ENCODE results near the gene TRAF3IP3.

The TRAF3IP3 gene

DNA sequence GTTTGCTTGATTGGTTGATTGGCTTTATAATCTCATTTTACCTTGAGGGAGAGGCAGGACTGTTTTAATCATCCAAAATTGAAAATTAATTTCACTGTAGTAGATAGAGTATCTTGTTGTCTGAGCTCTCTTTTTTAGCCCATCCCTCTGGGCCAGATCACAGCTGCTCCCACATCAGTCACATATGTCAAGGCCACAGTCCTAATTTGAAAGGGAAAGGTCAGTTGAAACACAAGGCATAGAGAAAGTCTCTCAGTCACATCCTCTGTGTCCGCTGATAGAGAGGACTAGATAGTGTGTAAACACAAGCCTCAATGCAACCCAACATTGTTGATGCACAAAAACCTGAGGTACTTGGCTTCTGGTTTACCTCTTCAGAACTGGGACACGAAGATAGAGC lies 21.7 kb downstream of the TRAF3IP3 start:
- TF ChIP-seq CTCF (IDR thresholded peaks at IDR 0.05; ENCODE audit: insufficient read depth, low read depth, low read length, missing control alignments) = no peak
- no peak for DNase-seq (ENCODE audit: low read depth)
- no peak overlapping the region for H3K4me3 ChIP-seq (ENCODE audit: low read depth, low read length)

GRCh38 chr1:209778102-209778501 lies 22.2 kb downstream of the TRAF3IP3 start:
- no peak for DNase-seq (ENCODE audit: low read depth)
- no peak overlapping the region for H3K4me3 ChIP-seq (ENCODE audit: low read depth, low read length)
- TF ChIP-seq CTCF (IDR thresholded peaks at IDR 0.05; ENCODE audit: insufficient read depth, low read depth, low read length, missing control alignments) = no peak

DNA sequence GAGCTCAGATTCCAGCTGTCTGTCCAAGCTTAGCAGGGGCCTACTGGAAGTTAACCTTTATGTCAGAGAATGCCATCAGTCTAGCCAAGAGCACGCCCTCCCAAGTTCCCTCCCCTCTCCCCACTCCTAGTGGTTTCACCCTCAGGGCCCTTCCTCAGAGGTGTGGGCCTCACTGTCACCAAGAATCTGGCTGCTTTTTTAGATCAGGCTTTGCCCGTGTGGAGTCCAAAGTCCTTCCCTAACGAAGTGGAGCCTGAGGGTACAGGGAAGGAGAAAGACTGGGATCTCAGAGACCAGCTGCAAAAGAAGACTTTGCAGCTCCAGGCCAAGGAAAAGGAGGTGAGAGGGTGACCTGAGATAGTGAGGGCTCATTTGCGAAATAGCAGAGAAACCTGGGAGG lies 24.4 kb downstream of the TRAF3IP3 start:
- H3K4me3 ChIP-seq (ENCODE audit: low read depth, low read length) = no peak overlapping the region
- TF ChIP-seq CTCF (IDR thresholded peaks at IDR 0.05; ENCODE audit: insufficient read depth, low read depth, low read length, missing control alignments) = no peak
- no peak for DNase-seq (ENCODE audit: low read depth)

GRCh38 chr1:209783386-209783785 lies 27.5 kb downstream of the TRAF3IP3 start:
- H3K4me3 ChIP-seq (ENCODE audit: low read depth, low read length) = peak overlapping the region; percentile 95

DNA sequence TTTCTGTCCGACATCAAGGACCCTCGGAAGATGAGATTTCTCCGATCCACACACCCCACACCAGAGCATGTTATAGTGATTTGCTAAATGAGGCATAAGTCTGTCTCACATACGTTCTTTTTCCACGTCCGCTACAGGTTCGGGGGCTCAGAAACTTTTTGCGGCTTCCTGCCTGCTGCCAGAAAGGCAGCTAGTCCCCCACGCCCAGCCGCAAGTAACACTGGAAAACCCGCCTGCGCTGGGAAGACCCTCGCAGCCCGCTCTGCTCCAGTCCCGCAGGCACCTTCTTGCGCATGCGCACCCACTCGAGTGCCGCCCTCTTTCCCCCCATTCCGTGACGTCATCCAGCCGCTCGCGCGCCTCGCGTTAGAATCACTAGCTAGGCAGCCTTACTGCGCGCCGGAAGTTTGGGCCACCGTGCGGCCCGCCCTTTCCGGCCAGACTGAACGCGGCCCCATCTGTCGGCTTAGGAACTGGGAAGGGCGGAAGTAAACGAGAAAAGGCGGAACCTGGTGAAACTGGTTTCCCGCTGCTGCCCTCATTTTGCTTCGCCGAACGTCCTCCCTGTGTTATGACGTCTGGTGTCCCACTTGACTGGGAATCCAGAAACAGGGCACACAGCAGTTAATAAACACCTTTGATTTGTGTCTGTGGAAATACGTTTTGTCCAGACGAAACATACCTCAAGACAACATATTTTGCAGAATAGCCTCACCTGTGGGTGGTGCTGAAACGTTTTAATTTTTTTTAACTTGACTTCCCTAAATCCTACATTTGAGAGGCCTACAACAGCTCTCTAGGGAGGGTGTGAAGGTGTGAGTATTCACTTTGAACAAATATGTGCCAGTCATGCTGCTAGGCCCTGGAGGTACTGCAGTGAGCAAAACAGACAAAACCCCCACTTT lies 28.7 kb downstream of the TRAF3IP3 start, which contains the start of gene C1orf74:
C1orf74 (minus strand) TSS at position 295 of the 905 bp plus-strand sequence. CDS start 925 bp downstream, outside the sequence.
- H3K4me3 ChIP-seq (ENCODE audit: low read depth, low read length) = peak within 1 kb of the TSS; percentile 95
- peak; percentile 98 for DNase-seq (ENCODE audit: low read depth)
- TF ChIP-seq CTCF (IDR thresholded peaks at IDR 0.05; ENCODE audit: insufficient read depth, low read depth, low read length, missing control alignments) = no peak

More at GRCh38 chr1:209783386-209783785, 27.5 kb downstream of the TRAF3IP3 start:
- DNase-seq (ENCODE audit: low read depth) = no peak
- TF ChIP-seq CTCF (IDR thresholded peaks at IDR 0.05; ENCODE audit: insufficient read depth, low read depth, low read length, missing control alignments) = no peak

- no peak for DNase-seq (ENCODE audit: low read depth)
- H3K4me3 ChIP-seq (ENCODE audit: low read depth, low read length) = no peak overlapping the region
- TF ChIP-seq CTCF (IDR thresholded peaks at IDR 0.05; ENCODE audit: insufficient read depth, low read depth, low read length, missing control alignments) = no peak
Measured at GRCh38 chr1:209785592-209785991, 29.7 kb downstream of the TRAF3IP3 start.
